ENCODE measurements around the gene MRTFA.

Gene MRTFA

DNA sequence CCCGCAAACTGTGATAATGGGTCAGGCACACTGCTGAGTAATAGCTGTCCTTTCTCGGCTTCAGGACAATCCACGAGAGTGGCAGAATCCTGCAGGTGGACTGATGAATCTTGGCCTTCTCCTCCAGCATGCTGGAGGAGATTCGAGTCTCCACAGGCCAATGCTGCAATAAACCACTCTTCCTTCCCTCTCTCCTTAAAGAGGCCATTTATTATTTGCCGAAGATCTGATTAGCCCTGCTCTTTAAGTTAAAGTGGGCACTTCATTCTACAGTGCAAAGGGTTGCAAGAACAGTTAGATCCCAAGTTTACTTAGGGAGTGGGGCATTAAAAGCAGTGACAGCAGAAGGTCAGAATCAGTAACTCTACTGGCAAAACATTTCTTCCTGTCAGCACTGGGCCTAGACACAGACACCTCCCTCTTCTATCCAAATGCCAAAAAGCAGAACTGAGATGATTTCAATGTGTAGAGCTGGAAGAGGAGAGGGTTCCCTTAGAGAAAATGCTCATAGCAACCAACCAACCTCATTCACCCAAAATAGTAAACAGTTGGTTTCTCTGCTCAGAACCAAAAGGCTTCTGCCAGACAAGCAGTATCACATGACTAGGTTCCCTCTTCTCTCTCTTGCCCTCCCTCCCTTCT is 144.4 kb downstream of the MRTFA start:
- TF ChIP-seq, protein P1, sequence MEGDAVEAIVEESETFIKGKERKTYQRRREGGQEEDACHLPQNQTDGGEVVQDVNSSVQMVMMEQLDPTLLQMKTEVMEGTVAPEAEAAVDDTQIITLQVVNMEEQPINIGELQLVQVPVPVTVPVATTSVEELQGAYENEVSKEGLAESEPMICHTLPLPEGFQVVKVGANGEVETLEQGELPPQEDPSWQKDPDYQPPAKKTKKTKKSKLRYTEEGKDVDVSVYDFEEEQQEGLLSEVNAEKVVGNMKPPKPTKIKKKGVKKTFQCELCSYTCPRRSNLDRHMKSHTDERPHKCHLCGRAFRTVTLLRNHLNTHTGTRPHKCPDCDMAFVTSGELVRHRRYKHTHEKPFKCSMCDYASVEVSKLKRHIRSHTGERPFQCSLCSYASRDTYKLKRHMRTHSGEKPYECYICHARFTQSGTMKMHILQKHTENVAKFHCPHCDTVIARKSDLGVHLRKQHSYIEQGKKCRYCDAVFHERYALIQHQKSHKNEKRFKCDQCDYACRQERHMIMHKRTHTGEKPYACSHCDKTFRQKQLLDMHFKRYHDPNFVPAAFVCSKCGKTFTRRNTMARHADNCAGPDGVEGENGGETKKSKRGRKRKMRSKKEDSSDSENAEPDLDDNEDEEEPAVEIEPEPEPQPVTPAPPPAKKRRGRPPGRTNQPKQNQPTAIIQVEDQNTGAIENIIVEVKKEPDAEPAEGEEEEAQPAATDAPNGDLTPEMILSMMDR (conservative IDR thresholded peaks at IDR 0.05; ENCODE audit: control insufficient read depth, insufficient read depth, low read depth, low read length): no peak
- DNase-seq (ENCODE audit: low read depth): peak; percentile 58
- no peak overlapping the region for H3K4me3 ChIP-seq (ENCODE audit: control insufficient read depth, low read depth, low read length)

DNA sequence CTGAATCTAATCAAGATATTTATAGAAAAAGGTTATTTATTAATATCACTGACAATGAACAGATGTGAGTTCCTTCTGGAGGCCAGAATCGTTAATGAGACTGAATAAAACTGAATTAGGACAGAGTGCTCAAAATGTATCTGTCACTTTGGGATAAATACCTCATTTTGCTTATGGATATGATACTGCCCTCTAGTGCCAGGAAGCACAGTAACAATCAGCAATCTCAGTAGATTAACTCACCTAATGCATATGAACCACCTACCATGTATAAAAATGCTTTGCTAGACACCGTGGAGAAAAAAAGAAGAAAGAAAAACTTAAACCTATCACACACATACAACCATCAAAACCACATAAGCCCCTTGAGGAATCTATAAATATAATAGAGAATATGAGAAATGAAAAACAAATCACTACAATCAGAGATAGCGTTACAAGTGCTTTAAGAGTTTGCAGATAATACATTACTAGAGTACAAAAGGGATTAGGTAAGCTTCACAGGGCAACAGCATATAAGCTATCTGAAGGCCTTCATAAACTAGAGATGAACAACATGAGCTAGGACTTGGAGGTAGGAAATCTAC is 148.8 kb downstream of the MRTFA start:
- TF ChIP-seq, protein P1 (conservative IDR thresholded peaks at IDR 0.05; ENCODE audit: control insufficient read depth, insufficient read depth, low read depth, low read length): peak; percentile 86
- no peak overlapping the region for H3K4me3 ChIP-seq (ENCODE audit: control insufficient read depth, low read depth, low read length)
- peak; percentile 45 for DNase-seq (ENCODE audit: low read depth)

DNA sequence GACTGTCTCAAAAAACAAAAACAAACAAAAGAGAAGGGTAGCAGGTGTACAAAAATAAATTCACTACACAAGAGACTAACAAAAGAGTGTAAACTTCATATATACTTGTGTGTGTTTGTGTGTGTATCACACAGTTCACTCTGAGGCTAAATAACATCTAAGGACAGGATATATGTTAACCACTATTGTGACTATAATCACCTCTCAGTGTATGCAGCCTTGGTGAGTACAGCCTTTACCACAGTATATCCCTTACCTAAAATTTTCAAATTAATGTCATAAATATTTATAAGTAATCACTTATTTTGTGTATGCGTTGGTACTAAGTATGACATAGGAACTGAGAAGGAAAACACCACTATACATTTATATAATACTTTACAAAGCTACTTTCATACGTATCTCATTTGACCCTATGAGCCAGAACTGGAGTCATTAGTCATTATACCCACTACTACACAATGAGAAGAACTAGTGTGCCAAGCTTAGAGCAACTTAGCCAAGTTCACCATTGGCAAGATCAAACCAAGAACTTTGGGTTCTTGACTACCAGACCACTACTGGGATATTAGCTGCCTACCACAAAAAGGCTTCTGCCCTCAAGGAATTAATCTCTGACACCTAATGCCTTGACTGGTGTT is 149.4 kb downstream of the MRTFA start:
- TF ChIP-seq, protein P1 (conservative IDR thresholded peaks at IDR 0.05; ENCODE audit: control insufficient read depth, insufficient read depth, low read depth, low read length): no peak
- no peak overlapping the region for H3K4me3 ChIP-seq (ENCODE audit: control insufficient read depth, low read depth, low read length)
- no peak for DNase-seq (ENCODE audit: low read depth)

GRCh38 chr22:40485813-40486667 is 150.5 kb downstream of the MRTFA start:
- H3K4me3 ChIP-seq (ENCODE audit: control insufficient read depth, low read depth, low read length): no peak overlapping the region
- TF ChIP-seq, protein P1 (conservative IDR thresholded peaks at IDR 0.05; ENCODE audit: control insufficient read depth, insufficient read depth, low read depth, low read length): no peak
- DNase-seq (ENCODE audit: low read depth): peak; percentile 36

GRCh38 chr22:40484906-40485669 is 151.4 kb downstream of the MRTFA start:
- TF ChIP-seq, protein P1 (conservative IDR thresholded peaks at IDR 0.05; ENCODE audit: control insufficient read depth, insufficient read depth, low read depth, low read length): no peak
- DNase-seq (ENCODE audit: low read depth): peak; percentile 37
- no peak overlapping the region for H3K4me3 ChIP-seq (ENCODE audit: control insufficient read depth, low read depth, low read length)

GRCh38 chr22:40482886-40483285 is 153.6 kb downstream of the MRTFA start:
- TF ChIP-seq, protein P1 (conservative IDR thresholded peaks at IDR 0.05; ENCODE audit: control insufficient read depth, insufficient read depth, low read depth, low read length): no peak
- no peak for DNase-seq (ENCODE audit: low read depth)
- H3K4me3 ChIP-seq (ENCODE audit: control insufficient read depth, low read depth, low read length): no peak overlapping the region
